SK-N-SH (cell line): Measurements from ENCODE around the gene TET2. TPM values are rescaled to one million over a fixed set of nuclear protein-coding genes. Genes with fewer than 3 reads are reported as not detected.
A peak's percentile ranks its signal among the peaks of the same experiment; 100 is the strongest.

Source experiments
- CTCF ChIA-PET: fragments of 300-600, 350-600 bp; formaldehyde crosslinking; extraction: SDS; loops from one replicate; lab custom pipeline; 2021; lab: Yijun Ruan, JAX
- POLR2A ChIA-PET: fragments of 350-600 bp; sonication (Branson Sonifier 250); formaldehyde crosslinking; extraction: SDS; loops from one replicate; lab custom pipeline; 2020; ENCODE audit warnings: antibody characterized with exemption, inconsistent platforms; lab: Yijun Ruan, JAX
- DNase-seq: peaks from one replicate; pipeline ENCODE4 v3.0.0; 2012
- H2AFZ ChIP-seq: fragments of 200-600 bp; sonication (generic); 2 replicates; pipeline ENCODE4 v1.8.1; 2016; ENCODE audit warnings: antibody characterized with exemption, mild to moderate bottlenecking, low read depth
- H3F3A ChIP-seq: fragments of 200-600 bp; sonication (generic); replicated peaks from 2 replicates; pipeline ENCODE3; 2016; ENCODE audit warnings: antibody characterized with exemption, mild to moderate bottlenecking; ENCODE audit not compliant: insufficient read depth
- H3K27ac ChIP-seq, 2 experiments: fragments of 200-500 bp in 1 of 2; fragments of 200-600 bp in 1 of 2; sonication (Bioruptor generic) in 1 of 2; sonication (generic), shearing (Covaris generic) in 1 of 2; 2 replicates each; pipeline versions ENCODE4 v1.5.1 to v1.6.1; 2014 to 2016; ENCODE audit warnings: low read depth in 2 of 2, inconsistent platforms in 1 of 2, low read length in 1 of 2, mild to moderate bottlenecking in 1 of 2, mixed read lengths in 1 of 2
- H3K27me3 ChIP-seq: fragments of 200-600 bp; sonication (generic), shearing (Covaris generic); 2 replicates; pipeline ENCODE4 v1.6.1; 2016; ENCODE audit warnings: mixed run types; ENCODE audit not compliant: insufficient read depth
- H3K36me3 ChIP-seq, 2 experiments: fragments of 200-500 bp in 1 of 2; fragments of 200-600 bp in 1 of 2; sonication (Bioruptor generic) in 1 of 2; sonication (generic) in 1 of 2; replicated peaks in 1 of 2; 2 replicates each; pipeline versions ENCODE3 to v1.5.1; 2014 to 2016; ENCODE audit warnings: low read length in 1 of 2, mild to moderate bottlenecking in 1 of 2; ENCODE audit not compliant: insufficient read depth in 2 of 2, control insufficient read depth in 1 of 2
- H3K4me1 ChIP-seq, 2 experiments: fragments of 200-500 bp in 1 of 2; fragments of 200-600 bp in 1 of 2; sonication (Bioruptor generic) in 1 of 2; sonication (generic), shearing (Covaris generic) in 1 of 2; 2 replicates each; pipeline versions ENCODE4 v1.5.1 to v1.6.1; 2014 to 2016; ENCODE audit warnings: low read depth in 1 of 2, low read length in 1 of 2, mixed run types in 1 of 2; ENCODE audit not compliant: insufficient read depth in 2 of 2, control insufficient read depth in 1 of 2
- H3K4me2 ChIP-seq: fragments of 200-600 bp; sonication (generic), shearing (Covaris generic); 2 replicates; pipeline ENCODE4 v1.6.1; 2017; ENCODE audit warnings: mixed run types
- H3K4me3 ChIP-seq, 2 experiments: fragments of 200-500 bp in 1 of 2; fragments of 200-600 bp in 1 of 2; sonication (Bioruptor generic) in 1 of 2; sonication (generic), shearing (Covaris generic) in 1 of 2; 2 replicates each; pipeline versions ENCODE4 v1.5.1 to v1.8.1; 2014 to 2016; ENCODE audit warnings: low read depth in 2 of 2, inconsistent platforms in 1 of 2, low read length in 1 of 2, mild to moderate bottlenecking in 1 of 2, mixed read lengths in 1 of 2, moderate library complexity in 1 of 2
- H3K79me2 ChIP-seq: fragments of 200-600 bp; sonication (generic); 2 replicates; pipeline ENCODE4 v1.8.1; 2017; ENCODE audit warnings: mild to moderate bottlenecking; ENCODE audit not compliant: insufficient read depth
- H3K9ac ChIP-seq: fragments of 200-600 bp; sonication (generic); 2 replicates; pipeline ENCODE4 v1.6.1; 2017; ENCODE audit warnings: mixed run types
- H3K9me2 ChIP-seq: fragments of 200-600 bp; sonication (generic); 2 replicates; pipeline ENCODE4 v1.6.1; 2017; ENCODE audit warnings: mixed run types
- H3K9me3 ChIP-seq: fragments of 200-600 bp; sonication (generic); 2 replicates; pipeline ENCODE4 v1.6.1; 2017; ENCODE audit warnings: mixed run types, mild to moderate bottlenecking, moderate library complexity
- H4K20me1 ChIP-seq: fragments of 200-600 bp; sonication (generic); 2 replicates; pipeline ENCODE4 v1.6.1; 2017; ENCODE audit warnings: mild to moderate bottlenecking, mixed run types; ENCODE audit not compliant: insufficient read depth
- CHD2 ChIP-seq: fragments of 150-350 bp; IDR thresholded peaks from 2 replicates; pipeline ENCODE4 v1.6.1; 2018; ENCODE audit warnings: low read length; ENCODE audit not compliant: partially characterized antibody
- ELF1 ChIP-seq: IDR thresholded peaks from 2 replicates; pipeline ENCODE4 v1.4.0; 2012
- EP300 ChIP-seq, 2 experiments: IDR thresholded peaks; 2 replicates each; pipeline versions ENCODE4 v1.4.0 to v1.6.1; 2012; ENCODE audit warnings: borderline replicate concordance in 1 of 2, low read depth in 1 of 2, low read length in 1 of 2
- FOSL2 ChIP-seq: IDR thresholded peaks from 2 replicates; pipeline ENCODE4 v1.4.0; 2012; ENCODE audit warnings: low read depth, mild to moderate bottlenecking, moderate library complexity, borderline replicate concordance
- FOXJ3 ChIP-seq: sonication (generic); formaldehyde crosslinking; IDR thresholded peaks from 2 replicates; pipeline ENCODE4 v1.5.1; 2020; ENCODE audit warnings: mild to moderate bottlenecking, missing genetic modification reagents
- GATA2 ChIP-seq: sonication (generic); formaldehyde crosslinking; IDR thresholded peaks from 2 replicates; pipeline ENCODE4 v1.5.0; 2020; ENCODE audit warnings: mild to moderate bottlenecking, missing genetic modification reagents
- JUND ChIP-seq: IDR thresholded peaks from 2 replicates; pipeline ENCODE4 v1.4.0; 2012
- MXI1 ChIP-seq: IDR thresholded peaks from 2 replicates; pipeline ENCODE4 v1.6.1; 2012; ENCODE audit warnings: mild to moderate bottlenecking, low read depth, low read length, improper control_type of control experiment
- NFIC ChIP-seq: IDR thresholded peaks from 2 replicates; pipeline ENCODE4 v1.4.0; 2012; ENCODE audit warnings: borderline replicate concordance
- NRF1 ChIP-seq: IDR thresholded peaks from 2 replicates; pipeline ENCODE4 v1.6.1; 2012; ENCODE audit warnings: low read depth, mild to moderate bottlenecking, low read length
- RXRA ChIP-seq: IDR thresholded peaks from 2 replicates; pipeline ENCODE4 v1.4.0; 2012; ENCODE audit warnings: low read depth, mild to moderate bottlenecking, borderline replicate concordance
- SMC3 ChIP-seq: IDR thresholded peaks from 2 replicates; pipeline ENCODE4 v1.6.1; 2012; ENCODE audit warnings: low read depth, low read length, improper control_type of control experiment
- TCF12 ChIP-seq: IDR thresholded peaks from 2 replicates; pipeline ENCODE4 v1.4.0; 2012
- YY1 ChIP-seq: IDR thresholded peaks from 2 replicates; pipeline ENCODE4 v1.4.0; 2012; ENCODE audit warnings: low read depth, mild to moderate bottlenecking
- WGBS: methylation state at CpG from one replicate; pipeline ENCODE4 v1.1.6; 2017; ENCODE audit warnings: low lambda C conversion rate; 5-methylcytosine and 5-hydroxymethylcytosine counted together
- polyA plus RNA-seq, 3 experiments: library from polyadenylated mRNA; depleted of rRNA; stranded (reverse); fragments of >200 nt; gene quantifications; 2 replicates each; pipeline ENCODE4 v1.2.3, GENCODE V29; 2012
- TF ChIP-seq, protein P1 (sequence below): fragments of 200-600 bp; sonication (generic); IDR thresholded peaks from 2 replicates; pipeline ENCODE4 v1.6.1; 2017; ENCODE audit warnings: antibody characterized with exemption, mild to moderate bottlenecking, moderate library complexity
- TF ChIP-seq, protein P2 (sequence below): IDR thresholded peaks from 2 replicates; pipeline ENCODE4 v1.4.0; 2012; ENCODE audit warnings: low read depth

Gene TET2
- polyA plus RNA-seq, 1 of the 3 experiments (the other 2 are of a cell fraction) = 3.5 TPM

DNA sequence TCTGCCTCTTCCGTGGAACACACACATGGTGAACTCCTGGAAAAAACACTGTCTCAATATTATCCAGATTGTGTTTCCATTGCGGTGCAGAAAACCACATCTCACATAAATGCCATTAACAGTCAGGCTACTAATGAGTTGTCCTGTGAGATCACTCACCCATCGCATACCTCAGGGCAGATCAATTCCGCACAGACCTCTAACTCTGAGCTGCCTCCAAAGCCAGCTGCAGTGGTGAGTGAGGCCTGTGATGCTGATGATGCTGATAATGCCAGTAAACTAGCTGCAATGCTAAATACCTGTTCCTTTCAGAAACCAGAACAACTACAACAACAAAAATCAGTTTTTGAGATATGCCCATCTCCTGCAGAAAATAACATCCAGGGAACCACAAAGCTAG lies 87.9 kb downstream of the TET2 start:
- CTCF ChIA-PET = interaction anchor here (1.2 kb wide), 1 partner anchor 9 kb away, joined by 3 read pairs; no protein-coding TSS in a partner anchor
- DNase-seq = peak; percentile 13
- Histone ChIP-seq H3F3A (no peaks in the 10 kb centered on the region), H3K4me1 (peaks cover 0 to 9% of the 10 kb centered on the region in 2 experiments; a peak in 1 of 4 replicates)
- peak; percentile 83 for TF ChIP-seq GATA2 (CRISPR knock-in tag)
- no peak for TF ChIP-seq EP300 (IDR thresholded peaks at IDR 0.05; ENCODE audit: borderline replicate concordance in 1 of 2, low read depth in 1 of 2, low read length in 1 of 2)
- TF ChIP-seq, all 33 proteins: peak for 1
- H3K27me3 ChIP-seq = no peaks in the 10 kb centered on the region
- peaks cover 29% of the 10 kb centered on the region for H3K79me2 ChIP-seq
- H3K36me3 ChIP-seq = peaks cover 28 to 37% of the 10 kb centered on the region in 2 experiments
- WGBS = 74% methylated on average over 4 of the region's 4 CpGs
- no peaks in the 10 kb centered on the region for H3K9me2 ChIP-seq
- H3K9me3 ChIP-seq = no peaks in the 10 kb centered on the region
- H2AFZ ChIP-seq = no peak overlapping the region
- H3K4me2 ChIP-seq = no peak overlapping the region
- 0 out of 2 replicates have a peak, but pooled peaks cover 6% of the 10 kb centered on the region for H4K20me1 ChIP-seq
- POLR2A ChIA-PET = no interaction called here
- no peak overlapping the region for H3K4me3 ChIP-seq
- H3K27ac ChIP-seq = peak overlapping the region in 1 of 2 experiments; percentile 70; a peak in 2 of 4 replicates
- no peak overlapping the region for H3K9ac ChIP-seq

DNA sequence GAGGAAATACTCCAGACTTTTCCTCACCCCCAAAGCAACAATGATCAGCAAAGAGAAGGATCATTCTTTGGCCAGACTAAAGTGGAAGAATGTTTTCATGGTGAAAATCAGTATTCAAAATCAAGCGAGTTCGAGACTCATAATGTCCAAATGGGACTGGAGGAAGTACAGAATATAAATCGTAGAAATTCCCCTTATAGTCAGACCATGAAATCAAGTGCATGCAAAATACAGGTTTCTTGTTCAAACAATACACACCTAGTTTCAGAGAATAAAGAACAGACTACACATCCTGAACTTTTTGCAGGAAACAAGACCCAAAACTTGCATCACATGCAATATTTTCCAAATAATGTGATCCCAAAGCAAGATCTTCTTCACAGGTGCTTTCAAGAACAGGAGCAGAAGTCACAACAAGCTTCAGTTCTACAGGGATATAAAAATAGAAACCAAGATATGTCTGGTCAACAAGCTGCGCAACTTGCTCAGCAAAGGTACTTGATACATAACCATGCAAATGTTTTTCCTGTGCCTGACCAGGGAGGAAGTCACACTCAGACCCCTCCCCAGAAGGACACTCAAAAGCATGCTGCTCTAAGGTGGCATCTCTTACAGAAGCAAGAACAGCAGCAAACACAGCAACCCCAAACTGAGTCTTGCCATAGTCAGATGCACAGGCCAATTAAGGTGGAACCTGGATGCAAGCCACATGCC lies 89.7 kb downstream of the TET2 start:
- no peak for TF ChIP-seq JUND
- no peak for TF ChIP-seq ELF1
- TF ChIP-seq SMC3 = no peak
- TF ChIP-seq NFIC = no peak
- no peak for TF ChIP-seq FOXJ3 (CRISPR knock-in tag)
- TF ChIP-seq, protein P1, sequence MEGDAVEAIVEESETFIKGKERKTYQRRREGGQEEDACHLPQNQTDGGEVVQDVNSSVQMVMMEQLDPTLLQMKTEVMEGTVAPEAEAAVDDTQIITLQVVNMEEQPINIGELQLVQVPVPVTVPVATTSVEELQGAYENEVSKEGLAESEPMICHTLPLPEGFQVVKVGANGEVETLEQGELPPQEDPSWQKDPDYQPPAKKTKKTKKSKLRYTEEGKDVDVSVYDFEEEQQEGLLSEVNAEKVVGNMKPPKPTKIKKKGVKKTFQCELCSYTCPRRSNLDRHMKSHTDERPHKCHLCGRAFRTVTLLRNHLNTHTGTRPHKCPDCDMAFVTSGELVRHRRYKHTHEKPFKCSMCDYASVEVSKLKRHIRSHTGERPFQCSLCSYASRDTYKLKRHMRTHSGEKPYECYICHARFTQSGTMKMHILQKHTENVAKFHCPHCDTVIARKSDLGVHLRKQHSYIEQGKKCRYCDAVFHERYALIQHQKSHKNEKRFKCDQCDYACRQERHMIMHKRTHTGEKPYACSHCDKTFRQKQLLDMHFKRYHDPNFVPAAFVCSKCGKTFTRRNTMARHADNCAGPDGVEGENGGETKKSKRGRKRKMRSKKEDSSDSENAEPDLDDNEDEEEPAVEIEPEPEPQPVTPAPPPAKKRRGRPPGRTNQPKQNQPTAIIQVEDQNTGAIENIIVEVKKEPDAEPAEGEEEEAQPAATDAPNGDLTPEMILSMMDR = no peak
- no peak for TF ChIP-seq GATA2 (CRISPR knock-in tag)
- no peak for TF ChIP-seq RXRA
- TF ChIP-seq, protein P2, sequence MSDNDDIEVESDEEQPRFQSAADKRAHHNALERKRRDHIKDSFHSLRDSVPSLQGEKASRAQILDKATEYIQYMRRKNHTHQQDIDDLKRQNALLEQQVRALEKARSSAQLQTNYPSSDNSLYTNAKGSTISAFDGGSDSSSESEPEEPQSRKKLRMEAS = no peak
- no peak for TF ChIP-seq EP300 (IDR thresholded peaks at IDR 0.05; ENCODE audit: borderline replicate concordance in 1 of 2, low read depth in 1 of 2, low read length in 1 of 2)
- no peak for TF ChIP-seq NRF1
- no peak for TF ChIP-seq MXI1
- TF ChIP-seq FOSL2 = no peak
- TF ChIP-seq TCF12 = no peak
- TF ChIP-seq YY1 = no peak
- TF ChIP-seq CHD2 = no peak
- Histone ChIP-seq H3K4me1 (peaks cover 0 to 9% of the 10 kb centered on the region in 2 experiments; a peak in 1 of 4 replicates), H3K9me2 (no peaks in the 10 kb centered on the region), H3K9me3 (no peaks in the 10 kb centered on the region), H3K4me2 (no peak overlapping the region), H3K36me3 (peaks cover 38 to 43% of the 10 kb centered on the region in 2 experiments), H3K9ac (no peak overlapping the region), H3K79me2 (peaks cover 18% of the 10 kb centered on the region; the same call in 1 of the 2 replicates), H3K27ac (no peak overlapping the region; a peak in 1 of 4 replicates), H3F3A (peaks cover 4% of the 10 kb centered on the region), H4K20me1 (0 out of 2 replicates have a peak, but pooled peaks cover 6% of the 10 kb centered on the region), H3K27me3 (no peaks in the 10 kb centered on the region), H2AFZ (no peak overlapping the region), H3K4me3 (no peak overlapping the region)
- ChIA-PET CTCF (interaction anchor here (1.1 kb wide), 1 partner anchor 15 kb away, joined by 3 read pairs; no protein-coding TSS in a partner anchor), POLR2A (no interaction called here)
- DNase-seq = no peak
- 93% methylated on average over 4 of the region's 4 CpGs for WGBS
